H9 (cell line): ENCODE results near the gene SMCO4. TPM values are rescaled to one million over a fixed set of nuclear protein-coding genes. Genes with fewer than 3 reads are reported as not detected.

Experiments
- DNase-seq: peaks from one replicate; pipeline ENCODE4 v3.0.0-alpha.2; 2017
- H2AFZ ChIP-seq: one replicate; pipeline ENCODE4 v1.6.1; 2013; ENCODE audit warnings: mild to moderate bottlenecking, low read length, control low read depth, moderate library complexity
- H2AK5ac ChIP-seq: 2 replicates; pipeline ENCODE4 v1.6.1; 2013; ENCODE audit warnings: low read length, control low read depth, mixed read lengths; ENCODE audit not compliant: insufficient read length
- H2BK120ac ChIP-seq: one replicate; pipeline ENCODE4 v1.6.1; 2013; ENCODE audit warnings: low read depth, mild to moderate bottlenecking, low read length, control low read depth, inconsistent platforms; ENCODE audit not compliant: poor library complexity, severe bottlenecking
- H2BK12ac ChIP-seq: 2 replicates; pipeline ENCODE4 v1.6.1; 2013; ENCODE audit warnings: low read length, control low read depth, mixed read lengths, low read depth; ENCODE audit not compliant: insufficient read length
- H2BK15ac ChIP-seq: 2 replicates; pipeline ENCODE4 v1.6.1; 2013; ENCODE audit warnings: low read depth, low read length, control low read depth
- H2BK20ac ChIP-seq: one replicate; pipeline ENCODE4 v1.6.1; 2013; ENCODE audit warnings: low read depth, mild to moderate bottlenecking, low read length, control low read depth, inconsistent platforms; ENCODE audit not compliant: poor library complexity, severe bottlenecking
- H2BK5ac ChIP-seq: 2 replicates; pipeline ENCODE4 v1.6.1; 2013; ENCODE audit warnings: low read length, control low read depth, mixed read lengths; ENCODE audit not compliant: insufficient read length
- H3K14ac ChIP-seq: 2 replicates; pipeline ENCODE4 v1.6.1; 2013; ENCODE audit warnings: low read length, control low read depth; ENCODE audit not compliant: insufficient read depth
- H3K18ac ChIP-seq: 2 replicates; pipeline ENCODE4 v1.6.1; 2013; ENCODE audit warnings: low read depth, mild to moderate bottlenecking, mixed read lengths, low read length, control low read depth; ENCODE audit not compliant: insufficient read length
- H3K23ac ChIP-seq: 2 replicates; pipeline ENCODE4 v1.6.1; 2013; ENCODE audit warnings: low read length, control low read depth, mixed read lengths, low read depth; ENCODE audit not compliant: insufficient read length
- H3K23me2 ChIP-seq: 2 replicates; pipeline ENCODE4 v1.6.1; 2013; ENCODE audit warnings: low read depth, mild to moderate bottlenecking, mixed read lengths, low read length, control low read depth; ENCODE audit not compliant: insufficient read length, poor library complexity, severe bottlenecking
- H3K27ac ChIP-seq: 2 replicates; pipeline ENCODE4 v1.5.1; 2013; ENCODE audit warnings: low read length, control low read depth, mixed read lengths, low read depth; ENCODE audit not compliant: insufficient read length
- H3K27me3 ChIP-seq: 2 replicates; pipeline ENCODE4 v1.6.1; 2013; ENCODE audit warnings: low read length, control low read depth, inconsistent platforms; ENCODE audit not compliant: insufficient read depth
- H3K4ac ChIP-seq: 2 replicates; pipeline ENCODE4 v1.6.1; 2013; ENCODE audit warnings: low read depth, mild to moderate bottlenecking, control low read depth, inconsistent platforms, low read length, moderate library complexity
- H3K4me1 ChIP-seq: 2 replicates; pipeline ENCODE4 v1.6.1; 2013; ENCODE audit warnings: low read length, control low read depth, inconsistent platforms; ENCODE audit not compliant: insufficient read depth
- H3K4me2 ChIP-seq: 2 replicates; pipeline ENCODE4 v1.6.1; 2013; ENCODE audit warnings: low read length, control low read depth, mixed read lengths; ENCODE audit not compliant: insufficient read length, insufficient read depth
- H3K56ac ChIP-seq: 2 replicates; pipeline ENCODE4 v1.6.1; 2013; ENCODE audit warnings: low read depth, mild to moderate bottlenecking, mixed read lengths, low read length, control low read depth; ENCODE audit not compliant: insufficient read length
- H3K79me1 ChIP-seq: 2 replicates; pipeline ENCODE4 v1.6.1; 2013; ENCODE audit warnings: low read depth, mild to moderate bottlenecking, moderate library complexity, low read length, control low read depth, inconsistent platforms; ENCODE audit not compliant: insufficient read depth, poor library complexity, severe bottlenecking
- H3K79me2 ChIP-seq: 2 replicates; pipeline ENCODE4 v1.6.1; 2013; ENCODE audit warnings: low read length, control low read depth, inconsistent platforms; ENCODE audit not compliant: insufficient read depth
- H3K9ac ChIP-seq: 2 replicates; pipeline ENCODE4 v1.6.1; 2013; ENCODE audit warnings: low read length, control low read depth, mixed read lengths; ENCODE audit not compliant: insufficient read length; ENCODE audit errors: extremely low read depth
- H3K9me3 ChIP-seq: one replicate; pipeline ENCODE4 v1.6.1; 2013; ENCODE audit warnings: low read depth, low read length, inconsistent platforms; ENCODE audit not compliant: control insufficient read depth
- H3T11ph ChIP-seq: one replicate; pipeline ENCODE4 v1.6.1; 2013; ENCODE audit warnings: mild to moderate bottlenecking, low read length, control low read depth, inconsistent platforms
- H4K20me1 ChIP-seq: one replicate; pipeline ENCODE4 v1.6.1; 2013; ENCODE audit not compliant: control insufficient read depth, insufficient read length, insufficient read depth
- H4K5ac ChIP-seq: 2 replicates; pipeline ENCODE4 v1.6.1; 2013; ENCODE audit warnings: low read depth, mild to moderate bottlenecking, mixed read lengths, low read length, control low read depth; ENCODE audit not compliant: insufficient read length
- H4K8ac ChIP-seq: replicated peaks from 2 replicates; pipeline ENCODE4 v1.6.1; 2013; ENCODE audit warnings: low read length, control low read depth, mixed read lengths, low read depth; ENCODE audit not compliant: insufficient read length
- H4K91ac ChIP-seq: 2 replicates; pipeline ENCODE4 v1.6.1; 2013; ENCODE audit warnings: low read depth, mild to moderate bottlenecking, moderate library complexity, mixed read lengths, low read length, control low read depth; ENCODE audit not compliant: insufficient read length
- H3K27ac Mint-ChIP-seq, 3 experiments: 2 replicates in 2 of 3; 3 replicates in 1 of 3; pipeline ENCODE4 v1.8.0; 2020 to 2021; ENCODE audit warnings: mixed read lengths in 3 of 3, mild to moderate bottlenecking in 1 of 3, moderate library complexity in 1 of 3
- H3K27me3 Mint-ChIP-seq: 2 replicates; pipeline ENCODE4 v1.8.0; 2021; ENCODE audit warnings: low read depth, mild to moderate bottlenecking, moderate library complexity, mixed read lengths
- H3K36me3 Mint-ChIP-seq, 3 experiments: 2 replicates in 2 of 3; 3 replicates in 1 of 3; pipeline ENCODE4 v1.8.0; 2020 to 2021; ENCODE audit warnings: low read depth in 3 of 3, mixed read lengths in 3 of 3; ENCODE audit not compliant: insufficient read depth in 1 of 3
- H3K4me1 Mint-ChIP-seq, 2 experiments: 2 replicates each; pipeline ENCODE4 v1.8.0; 2020; ENCODE audit warnings: mixed read lengths in 2 of 2
- H3K4me3 Mint-ChIP-seq, 2 experiments: 2 replicates in 1 of 2; 3 replicates in 1 of 2; pipeline ENCODE4 v1.8.0; 2020 to 2021; ENCODE audit warnings: mild to moderate bottlenecking in 2 of 2, mixed read lengths in 2 of 2, moderate library complexity in 1 of 2
- H3K9me3 Mint-ChIP-seq, 2 experiments: 2 replicates in 1 of 2; 3 replicates in 1 of 2; pipeline ENCODE4 v1.8.0; 2020; ENCODE audit warnings: mild to moderate bottlenecking in 2 of 2, mixed read lengths in 2 of 2, moderate library complexity in 1 of 2
- WGBS: extraction: QIAGEN DNeasy Blood & Tissue Kit; methylation state at CpG from one replicate; pipeline ENCODE4 v1.1.7; 2013; ENCODE audit warnings: missing lambda C conversion rate, low lambda C conversion rate, mixed read lengths; ENCODE audit not compliant: insufficient read length; ENCODE audit errors: extremely low coverage; 5-methylcytosine and 5-hydroxymethylcytosine counted together
- total RNA-seq: library from RNA; stranded (reverse); gene quantifications from 2 replicates; pipeline ENCODE4 v1.2.1, GENCODE V29; 2021
- TF ChIP-seq, protein P1 (sequence below): fragments of 200-600 bp; sonication (generic); conservative IDR thresholded peaks from 3 replicates; pipeline ENCODE4 v1.8.0; 2021; ENCODE audit warnings: antibody characterized with exemption, mild to moderate bottlenecking

The SMCO4 gene
- total RNA-seq, 1 experiment from 2014 or later, result 35.6 TPM

DNA sequence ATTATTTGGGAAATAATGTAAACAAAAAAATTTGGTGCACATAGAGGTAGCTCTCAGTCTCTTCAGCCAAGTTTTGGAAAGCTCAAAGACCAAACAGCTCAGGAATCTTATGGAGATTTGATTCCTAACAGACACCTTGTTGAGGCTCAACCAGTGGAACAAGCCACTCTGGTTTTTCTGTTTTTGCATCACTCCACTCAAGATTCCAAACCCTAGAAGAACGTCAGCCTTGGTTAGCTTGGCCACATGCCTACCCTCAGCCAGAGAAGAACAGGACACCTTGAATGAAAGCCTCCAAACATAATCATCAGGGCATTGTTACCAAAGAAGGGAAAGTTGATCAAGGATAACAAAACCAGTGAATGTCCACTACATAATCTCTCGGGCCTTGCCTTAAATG, 3.8 kb upstream of the SMCO4 start:
- no peak overlapping the region for H3K4me3 Mint-ChIP-seq
- H2AK5ac ChIP-seq, result no peak overlapping the region
- H3T11ph ChIP-seq, result no peak overlapping the region
- no peak overlapping the region for H4K8ac ChIP-seq
- no peak overlapping the region for H2BK15ac ChIP-seq
- no peaks in the 10 kb centered on the region for H3K79me1 ChIP-seq
- no peaks in the 10 kb centered on the region for H4K20me1 ChIP-seq
- no peaks in the 10 kb centered on the region; the same call in 1 of the 2 replicates for H3K4me1 ChIP-seq
- H3K9me3 Mint-ChIP-seq, result no peaks in the 10 kb centered on the region
- no peak overlapping the region for H2BK20ac ChIP-seq
- H3K79me2 ChIP-seq, result no peaks in the 10 kb centered on the region; the same call in 1 of the 2 replicates
- H4K91ac ChIP-seq, result no peak overlapping the region
- H4K5ac ChIP-seq, result no peak overlapping the region
- H2BK5ac ChIP-seq, result no peak overlapping the region
- H3K27me3 Mint-ChIP-seq, result peaks cover 2% of the 10 kb centered on the region; the same call in 1 of the 2 replicates
- H3K27me3 ChIP-seq, result no peaks in the 10 kb centered on the region
- no peak overlapping the region for H2BK120ac ChIP-seq
- no peak overlapping the region for H3K23ac ChIP-seq
- DNase-seq, result no peak
- H3K4me1 Mint-ChIP-seq, result peaks cover 46 to 47% of the 10 kb centered on the region in 2 experiments
- TF ChIP-seq, protein P1, sequence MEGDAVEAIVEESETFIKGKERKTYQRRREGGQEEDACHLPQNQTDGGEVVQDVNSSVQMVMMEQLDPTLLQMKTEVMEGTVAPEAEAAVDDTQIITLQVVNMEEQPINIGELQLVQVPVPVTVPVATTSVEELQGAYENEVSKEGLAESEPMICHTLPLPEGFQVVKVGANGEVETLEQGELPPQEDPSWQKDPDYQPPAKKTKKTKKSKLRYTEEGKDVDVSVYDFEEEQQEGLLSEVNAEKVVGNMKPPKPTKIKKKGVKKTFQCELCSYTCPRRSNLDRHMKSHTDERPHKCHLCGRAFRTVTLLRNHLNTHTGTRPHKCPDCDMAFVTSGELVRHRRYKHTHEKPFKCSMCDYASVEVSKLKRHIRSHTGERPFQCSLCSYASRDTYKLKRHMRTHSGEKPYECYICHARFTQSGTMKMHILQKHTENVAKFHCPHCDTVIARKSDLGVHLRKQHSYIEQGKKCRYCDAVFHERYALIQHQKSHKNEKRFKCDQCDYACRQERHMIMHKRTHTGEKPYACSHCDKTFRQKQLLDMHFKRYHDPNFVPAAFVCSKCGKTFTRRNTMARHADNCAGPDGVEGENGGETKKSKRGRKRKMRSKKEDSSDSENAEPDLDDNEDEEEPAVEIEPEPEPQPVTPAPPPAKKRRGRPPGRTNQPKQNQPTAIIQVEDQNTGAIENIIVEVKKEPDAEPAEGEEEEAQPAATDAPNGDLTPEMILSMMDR, result no peak
- no peak overlapping the region for H3K14ac ChIP-seq
- no peak overlapping the region for H3K56ac ChIP-seq
- H3K27ac ChIP-seq, result no peak overlapping the region
- no peaks in the 10 kb centered on the region for H3K9me3 ChIP-seq
- H3K4me2 ChIP-seq, result no peak overlapping the region
- H3K4ac ChIP-seq, result no peak overlapping the region
- no peaks in the 10 kb centered on the region; a peak in 1 of 7 replicates for H3K36me3 Mint-ChIP-seq
- no CpG with 5 or more reads among the region's 2 CpGs for WGBS
- no peak overlapping the region for H3K27ac Mint-ChIP-seq
- H3K18ac ChIP-seq, result no peak overlapping the region
- no peak overlapping the region for H2BK12ac ChIP-seq
- H3K23me2 ChIP-seq, result peaks cover 7% of the 10 kb centered on the region
- H2AFZ ChIP-seq, result no peak overlapping the region
- no peak overlapping the region for H3K9ac ChIP-seq
